Uterus (tissue), 2 donors: ENCODE measurements around the gene F3.

Experiments used
- POLR2A ChIP-seq, 2 donors: fragments of 450-650 bp; IDR thresholded peaks; one replicate each; pipeline ENCODE4 v1.6.1; 2016; ENCODE audit warnings: antibody characterized with exemption in 2 of 2, mild to moderate bottlenecking in 1 of 2, moderate library complexity in 1 of 2
- TF ChIP-seq, protein P1 (sequence below), 4 experiments: fragments of 200-600 bp in 2 of 4; fragments of 450-650 bp in 2 of 4; sonication (generic) in 2 of 4; IDR thresholded peaks; one replicate each; pipeline ENCODE4 v1.5.1; 2016 to 2019; ENCODE audit warnings: antibody characterized with exemption in 4 of 4, mild to moderate bottlenecking in 2 of 4, moderate library complexity in 1 of 4

DNA sequence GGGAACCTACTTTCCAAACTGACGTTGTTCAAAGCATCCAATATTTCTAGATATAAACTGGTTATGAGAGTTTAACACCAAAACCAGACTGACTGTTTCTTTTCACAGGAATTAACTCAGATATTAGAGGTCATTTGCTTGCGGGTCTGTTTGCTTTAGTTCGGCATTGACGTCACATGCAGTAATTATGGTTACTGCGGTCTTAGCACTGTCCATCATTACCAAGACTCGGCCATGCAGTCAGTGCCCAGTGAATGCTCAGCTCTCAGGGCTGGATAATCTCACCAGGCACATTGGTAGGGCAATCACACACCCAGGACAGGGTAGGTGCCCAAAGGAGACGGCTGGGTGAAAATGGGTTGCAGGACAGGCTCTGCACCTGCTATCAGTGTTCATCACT is 9.9 kb upstream of the F3 start:
- TF ChIP-seq, protein P1, sequence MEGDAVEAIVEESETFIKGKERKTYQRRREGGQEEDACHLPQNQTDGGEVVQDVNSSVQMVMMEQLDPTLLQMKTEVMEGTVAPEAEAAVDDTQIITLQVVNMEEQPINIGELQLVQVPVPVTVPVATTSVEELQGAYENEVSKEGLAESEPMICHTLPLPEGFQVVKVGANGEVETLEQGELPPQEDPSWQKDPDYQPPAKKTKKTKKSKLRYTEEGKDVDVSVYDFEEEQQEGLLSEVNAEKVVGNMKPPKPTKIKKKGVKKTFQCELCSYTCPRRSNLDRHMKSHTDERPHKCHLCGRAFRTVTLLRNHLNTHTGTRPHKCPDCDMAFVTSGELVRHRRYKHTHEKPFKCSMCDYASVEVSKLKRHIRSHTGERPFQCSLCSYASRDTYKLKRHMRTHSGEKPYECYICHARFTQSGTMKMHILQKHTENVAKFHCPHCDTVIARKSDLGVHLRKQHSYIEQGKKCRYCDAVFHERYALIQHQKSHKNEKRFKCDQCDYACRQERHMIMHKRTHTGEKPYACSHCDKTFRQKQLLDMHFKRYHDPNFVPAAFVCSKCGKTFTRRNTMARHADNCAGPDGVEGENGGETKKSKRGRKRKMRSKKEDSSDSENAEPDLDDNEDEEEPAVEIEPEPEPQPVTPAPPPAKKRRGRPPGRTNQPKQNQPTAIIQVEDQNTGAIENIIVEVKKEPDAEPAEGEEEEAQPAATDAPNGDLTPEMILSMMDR (IDR thresholded peaks at IDR 0.05) = no peak
- TF ChIP-seq POLR2A (IDR thresholded peaks at IDR 0.05) = no peak
